Mucosa of descending colon (tissue), 3 donors: ENCODE data around the gene CKAP2L. TPM values are rescaled to one million over a fixed set of nuclear protein-coding genes. Genes with fewer than 3 reads are reported as not detected.

ENCODE experiments used
- ATAC-seq: fragments of 200-7000 bp; cut with Tn5 transposase; one replicate; pipeline ENCODE4 v1.9.1; 2020; ENCODE audit warnings: mild to moderate bottlenecking, moderate library complexity
- DNase-seq, 3 donors: peaks; one replicate each; pipeline ENCODE4 v3.0.0-alpha.2; 2020
- H3K36me3 ChIP-seq: fragments of 200-600 bp; one replicate; pipeline ENCODE4 v1.8.0; 2021; ENCODE audit warnings: low read depth, mild to moderate bottlenecking
- H3K4me1 ChIP-seq: fragments of 200-600 bp; one replicate; pipeline ENCODE4 v1.8.0; 2021; ENCODE audit warnings: low read depth, mild to moderate bottlenecking
- H3K4me3 ChIP-seq: fragments of 200-600 bp; one replicate; pipeline ENCODE4 v1.8.0; 2021; ENCODE audit warnings: mild to moderate bottlenecking
- H3K9me3 ChIP-seq: fragments of 200-600 bp; one replicate; pipeline ENCODE4 v1.8.0; 2021; ENCODE audit warnings: mild to moderate bottlenecking
- intact Hi-C, 2 donors: fragments of 100-400 bp; cut with DNase I in 1 of 2; cut with micrococcal nuclease in 1 of 2; formaldehyde crosslinking; loops; one replicate each; pipeline versions ENCODE4 v1.11.0 to v1.11.1; 2022; cut with DNase I, micrococcal nuclease
- total RNA-seq, 3 donors: library from RNA; stranded (reverse); fragmentation: NEBNext Ultra II Directional in 2 of 3; extraction: Animal tissue kit (Norgen Biotek cat#: 25700) in 2 of 3; gene quantifications; one replicate each; pipeline versions ENCODE4 v1.2.1 to v1.2.4, GENCODE V29; 2021 to 2023
- TF ChIP-seq, protein P1 (sequence below): fragments of 200-600 bp; IDR thresholded peaks from one replicate; pipeline ENCODE4 v1.8.0; 2022; ENCODE audit warnings: antibody characterized with exemption, mild to moderate bottlenecking
- donor health status: DM: no; HTN: no; CAD: no; lungs with moderate emphysema.
- donor health status: DM: no; HTN: no; CAD: no.
- donor health status: DM: no; HTN: yes; CAD: no.

Gene CKAP2L
- total RNA-seq, 3 donors from 2014 or later, result 1.2 to 9.5 (median 2.8) TPM

DNA sequence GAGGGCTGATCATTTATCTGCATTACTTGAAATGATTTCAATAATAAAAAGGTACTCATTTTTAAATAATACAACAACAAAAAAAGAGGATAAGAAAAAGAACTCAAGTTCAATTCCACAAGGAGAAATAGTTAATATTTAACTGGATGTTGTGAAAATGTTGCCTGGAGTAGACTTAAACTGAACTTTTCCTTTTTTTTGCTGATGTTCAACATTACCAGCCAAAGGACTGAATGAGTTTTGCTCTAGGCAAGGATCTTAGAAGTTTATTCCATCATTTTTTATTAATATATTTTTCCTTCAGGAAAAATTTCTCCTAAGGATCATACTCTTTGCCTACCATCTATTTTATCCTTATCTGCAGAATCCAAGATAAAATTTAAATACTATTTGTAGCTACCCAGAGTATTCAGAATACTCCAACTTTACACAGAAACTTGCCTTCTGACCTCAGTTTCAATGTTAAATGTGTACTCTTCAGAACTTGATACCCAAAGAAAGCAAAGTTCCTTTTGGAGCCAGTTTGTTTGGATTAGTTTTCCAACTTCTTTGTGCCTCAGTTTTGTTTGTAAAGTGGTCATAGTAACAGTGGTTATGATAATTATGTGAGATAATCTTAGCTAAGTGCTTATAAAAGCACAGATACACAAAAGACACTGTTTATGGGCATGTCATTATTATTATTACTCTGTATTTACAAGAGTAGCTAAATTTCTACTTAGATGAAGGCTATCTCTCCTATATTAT lies 12.8 kb downstream of the CKAP2L start:
- no peaks in the 10 kb centered on the region for H3K9me3 ChIP-seq
- TF ChIP-seq, protein P1, sequence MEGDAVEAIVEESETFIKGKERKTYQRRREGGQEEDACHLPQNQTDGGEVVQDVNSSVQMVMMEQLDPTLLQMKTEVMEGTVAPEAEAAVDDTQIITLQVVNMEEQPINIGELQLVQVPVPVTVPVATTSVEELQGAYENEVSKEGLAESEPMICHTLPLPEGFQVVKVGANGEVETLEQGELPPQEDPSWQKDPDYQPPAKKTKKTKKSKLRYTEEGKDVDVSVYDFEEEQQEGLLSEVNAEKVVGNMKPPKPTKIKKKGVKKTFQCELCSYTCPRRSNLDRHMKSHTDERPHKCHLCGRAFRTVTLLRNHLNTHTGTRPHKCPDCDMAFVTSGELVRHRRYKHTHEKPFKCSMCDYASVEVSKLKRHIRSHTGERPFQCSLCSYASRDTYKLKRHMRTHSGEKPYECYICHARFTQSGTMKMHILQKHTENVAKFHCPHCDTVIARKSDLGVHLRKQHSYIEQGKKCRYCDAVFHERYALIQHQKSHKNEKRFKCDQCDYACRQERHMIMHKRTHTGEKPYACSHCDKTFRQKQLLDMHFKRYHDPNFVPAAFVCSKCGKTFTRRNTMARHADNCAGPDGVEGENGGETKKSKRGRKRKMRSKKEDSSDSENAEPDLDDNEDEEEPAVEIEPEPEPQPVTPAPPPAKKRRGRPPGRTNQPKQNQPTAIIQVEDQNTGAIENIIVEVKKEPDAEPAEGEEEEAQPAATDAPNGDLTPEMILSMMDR, result no peak
- intact Hi-C loops, result loop anchor here in 1 of 2 donors (5.0 kb wide), 1 partner anchor 191 kb away; no protein-coding TSS in a partner anchor
- DNase-seq, result no peak
- no peak overlapping the region for H3K4me3 ChIP-seq
- no peaks in the 10 kb centered on the region for H3K36me3 ChIP-seq
- peaks cover 6% of the 10 kb centered on the region for H3K4me1 ChIP-seq
- no peak for ATAC-seq

DNA sequence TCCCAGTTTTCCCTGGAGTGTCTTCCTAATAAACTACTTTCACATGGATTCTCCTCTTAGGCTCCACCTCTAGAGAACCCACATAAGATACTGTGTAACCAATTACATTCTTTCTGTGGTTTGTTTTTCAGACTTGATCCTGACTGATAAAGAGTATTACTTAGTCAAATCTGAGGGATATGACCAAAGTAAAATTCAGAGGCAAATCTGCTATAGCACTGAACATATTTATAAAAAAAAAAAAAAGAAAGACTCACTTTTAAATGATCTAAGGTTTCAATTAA lies 13.9 kb downstream of the CKAP2L start:
- H3K4me3 ChIP-seq, result no peak overlapping the region
- H3K36me3 ChIP-seq, result no peaks in the 10 kb centered on the region
- intact Hi-C loops, result loop anchor here in 1 of 2 donors (5.0 kb wide), 1 partner anchor 192 kb away; no protein-coding TSS in a partner anchor
- ATAC-seq (no peak), DNase-seq (no peak)
- H3K4me1 ChIP-seq, result peaks cover 6% of the 10 kb centered on the region
- TF ChIP-seq, protein P1, result no peak
- no peaks in the 10 kb centered on the region for H3K9me3 ChIP-seq

DNA sequence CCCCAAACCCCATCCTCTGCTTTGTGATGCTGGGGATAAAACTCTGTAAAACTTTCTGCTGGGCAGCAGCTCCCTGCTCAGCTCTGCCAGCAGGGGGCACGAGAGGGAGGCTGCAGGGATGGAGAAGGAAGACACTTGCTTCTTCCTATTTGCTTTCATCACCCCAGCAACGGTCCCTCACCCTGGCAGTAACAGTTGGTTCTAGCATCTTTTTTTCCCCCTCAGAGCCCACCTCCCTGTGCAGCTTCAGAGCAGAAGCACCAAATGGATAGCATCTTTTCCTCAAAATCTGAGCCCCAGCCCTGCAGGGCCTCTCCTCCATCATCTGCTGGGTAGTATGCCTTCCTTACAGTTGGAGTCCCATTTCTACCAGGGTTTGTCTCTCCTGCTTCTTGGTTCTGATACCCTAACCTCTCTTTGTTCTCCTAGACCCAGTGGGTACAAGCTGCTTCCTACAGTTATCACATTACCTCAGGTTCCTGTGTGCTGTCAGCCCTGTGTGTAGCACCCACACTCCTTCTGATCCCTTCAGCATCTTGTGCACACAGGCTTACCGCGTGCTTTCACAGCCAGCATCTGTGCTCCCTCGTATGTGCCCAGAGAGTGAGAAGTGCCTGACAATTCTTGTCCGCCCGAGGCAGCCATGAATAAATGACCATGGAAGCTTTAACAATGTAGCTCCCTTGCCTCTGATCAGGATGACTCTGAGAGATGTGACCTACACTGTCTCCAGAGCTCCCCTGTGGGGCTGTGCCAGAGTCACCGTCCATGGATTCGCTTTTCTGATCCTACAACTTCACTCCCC lies 14.5 kb downstream of the CKAP2L start:
- Histone ChIP-seq H3K4me3 (no peak overlapping the region), H3K9me3 (no peaks in the 10 kb centered on the region), H3K4me1 (peaks cover 6% of the 10 kb centered on the region), H3K36me3 (no peaks in the 10 kb centered on the region)
- intact Hi-C loops, result loop anchor here (5.0 to 10.0 kb wide), 3 partner anchors 132 to 195 kb away; no protein-coding TSS in a partner anchor
- ATAC-seq, result peak; percentile 97
- DNase-seq, result peak; percentile 76 to 90 (median 79)
- TF ChIP-seq, protein P1, result peak; percentile 93

DNA sequence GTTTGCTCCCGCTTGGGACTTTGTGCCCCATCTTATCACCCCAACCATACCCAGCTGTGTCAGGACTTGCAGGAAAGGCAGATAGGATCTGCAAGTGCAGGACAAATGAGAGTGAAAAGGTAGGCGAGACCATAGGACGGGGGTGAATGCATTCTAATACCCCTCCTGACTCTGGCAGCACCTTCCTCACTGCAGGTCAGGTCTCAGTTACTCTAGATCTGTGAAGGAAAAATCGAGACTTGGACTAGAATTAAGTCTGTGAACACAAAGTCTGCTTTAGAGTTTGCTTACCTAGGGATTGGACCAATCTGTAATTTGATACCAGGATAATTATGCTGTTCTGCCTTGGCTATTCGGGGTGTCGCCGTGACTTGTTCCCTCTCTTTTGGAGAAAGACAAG lies 23.9 kb downstream of the CKAP2L start:
- TF ChIP-seq, protein P1, result no peak
- no peaks in the 10 kb centered on the region for H3K4me1 ChIP-seq
- intact Hi-C loops, result loop anchor here in 1 of 2 donors (10.0 kb wide), 1 partner anchor 204 kb away; no protein-coding TSS in a partner anchor
- H3K9me3 ChIP-seq, result no peaks in the 10 kb centered on the region
- ATAC-seq (no peak), DNase-seq (no peak)
- H3K4me3 ChIP-seq, result no peak overlapping the region
- no peaks in the 10 kb centered on the region for H3K36me3 ChIP-seq

DNA sequence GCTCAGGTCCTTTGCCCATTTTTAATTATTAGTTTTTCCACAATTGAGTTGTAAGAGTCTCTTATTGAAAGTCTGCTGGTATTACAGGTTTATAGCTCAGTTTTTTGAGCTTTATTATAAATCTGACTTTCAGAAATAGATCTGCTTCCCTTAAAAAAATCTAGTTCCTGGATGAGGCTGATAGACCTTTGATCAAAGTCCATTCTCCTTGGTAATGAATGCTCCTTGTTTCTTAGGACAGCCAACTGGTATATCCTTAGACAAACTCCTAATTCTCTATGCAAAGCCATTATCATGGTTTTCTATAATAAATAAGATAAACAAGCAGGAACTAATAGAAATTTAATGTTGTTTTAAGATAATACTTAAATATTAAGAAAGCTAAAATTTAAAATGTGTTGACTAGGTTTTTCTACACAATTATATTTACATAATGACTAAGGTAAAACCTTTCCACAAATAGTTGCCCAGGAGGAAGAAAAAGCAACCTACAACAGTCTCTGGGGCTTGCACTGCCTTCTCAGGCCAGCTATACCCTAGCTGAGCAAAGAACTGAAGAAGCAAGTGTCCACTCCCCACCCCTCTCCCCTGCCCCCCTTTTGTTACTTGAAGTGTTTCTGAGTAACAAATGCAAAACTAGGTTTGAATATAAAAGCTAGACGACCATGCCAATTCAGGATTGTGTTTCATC lies 26.7 kb downstream of the CKAP2L start:
- ATAC-seq, result peak; percentile 36
- no peak for DNase-seq
- intact Hi-C loops, result no loop called here
- no peak overlapping the region for H3K4me3 ChIP-seq
- no peaks in the 10 kb centered on the region for H3K36me3 ChIP-seq
- H3K9me3 ChIP-seq, result no peaks in the 10 kb centered on the region
- TF ChIP-seq, protein P1, result no peak
- H3K4me1 ChIP-seq, result peaks cover 5% of the 10 kb centered on the region
